ENCODE results near the gene VPREB3. TPM values are rescaled to one million over a fixed set of nuclear protein-coding genes. Genes with fewer than 3 reads are reported as not detected.

The VPREB3 gene
- total and polyA plus RNA-seq, 2 experiments from 2014 or later, result not detected

GRCh38 chr22:23754980-23755636 lies 883 bp upstream of the VPREB3 start:
- TF ChIP-seq EZH2phosphoT487 (IDR thresholded peaks at IDR 0.05; ENCODE audit: low read depth, severe bottlenecking, unreplicated experiment) (no peak), CTCF (IDR thresholded peaks at IDR 0.05; ENCODE audit: poor library complexity) (no peak), EZH2 (IDR thresholded peaks at IDR 0.05; ENCODE audit: borderline replicate concordance) (no peak)
- no peak for DNase-seq (ENCODE audit: low spot score)
- H3K4me2 ChIP-seq, result no peak overlapping the region
- H3K27me3 ChIP-seq, result no peaks in the 10 kb centered on the region
- H3K36me3 ChIP-seq (replicated peaks; ENCODE audit: insufficient read depth, low read depth), result no peaks in the 10 kb centered on the region
- H3K9me3 ChIP-seq (ENCODE audit: low read depth), result no peaks in the 10 kb centered on the region
- WGBS (ENCODE audit: low lambda C conversion rate, missing lambda C conversion rate), result 82% methylated on average over 6 of the region's 6 CpGs
- H4K20me1 ChIP-seq (ENCODE audit: insufficient read depth, poor library complexity, severe bottlenecking), result no peaks in the 10 kb centered on the region
- H3K4me1 ChIP-seq (ENCODE audit: insufficient read depth), result peaks cover 3% of the 10 kb centered on the region
- no peaks in the 10 kb centered on the region for H3K9me2 ChIP-seq (replicated peaks; ENCODE audit: insufficient read depth)
- H3K27ac ChIP-seq, result no peak overlapping the region
- peaks cover 5% of the 10 kb centered on the region for H3K79me2 ChIP-seq
- H3K4me3 ChIP-seq, result no peak overlapping the region
- H2AFZ ChIP-seq, result no peak overlapping the region

- H3K9me3 ChIP-seq (ENCODE audit: low read depth), result no peaks in the 10 kb centered on the region
- peaks cover 20% of the 10 kb centered on the region for H3K79me2 ChIP-seq
- no peak for DNase-seq (ENCODE audit: low spot score)
- no peak overlapping the region for H3K27ac ChIP-seq
- H3K4me2 ChIP-seq, result no peak overlapping the region
- H3K36me3 ChIP-seq (replicated peaks; ENCODE audit: insufficient read depth, low read depth), result no peaks in the 10 kb centered on the region
- no peak overlapping the region for H2AFZ ChIP-seq
- H3K4me3 ChIP-seq, result no peak overlapping the region
- no peaks in the 10 kb centered on the region for H3K27me3 ChIP-seq
- no peaks in the 10 kb centered on the region for H3K9me2 ChIP-seq (replicated peaks; ENCODE audit: insufficient read depth)
- TF ChIP-seq CTCF (IDR thresholded peaks at IDR 0.05; ENCODE audit: poor library complexity) (no peak), EZH2phosphoT487 (IDR thresholded peaks at IDR 0.05; ENCODE audit: low read depth, severe bottlenecking, unreplicated experiment) (no peak), EZH2 (IDR thresholded peaks at IDR 0.05; ENCODE audit: borderline replicate concordance) (no peak)
- H3K4me1 ChIP-seq (ENCODE audit: insufficient read depth), result peaks cover 8% of the 10 kb centered on the region
- 69% methylated on average over 2 of the region's 2 CpGs for WGBS (ENCODE audit: low lambda C conversion rate, missing lambda C conversion rate)
- H4K20me1 ChIP-seq (ENCODE audit: insufficient read depth, poor library complexity, severe bottlenecking), result no peaks in the 10 kb centered on the region
Measured at GRCh38 chr22:23753385-23753784, 840 bp downstream of the VPREB3 start.

- no peak overlapping the region for H2AFZ ChIP-seq
- DNase-seq (ENCODE audit: low spot score), result no peak
- peaks cover 26% of the 10 kb centered on the region for H3K79me2 ChIP-seq
- peaks cover 8% of the 10 kb centered on the region for H3K4me1 ChIP-seq (ENCODE audit: insufficient read depth)
- H4K20me1 ChIP-seq (ENCODE audit: insufficient read depth, poor library complexity, severe bottlenecking), result no peaks in the 10 kb centered on the region
- no peak overlapping the region for H3K27ac ChIP-seq
- H3K9me3 ChIP-seq (ENCODE audit: low read depth), result no peaks in the 10 kb centered on the region
- TF ChIP-seq CTCF (IDR thresholded peaks at IDR 0.05; ENCODE audit: poor library complexity), result no peak
- no peak for TF ChIP-seq EZH2 (IDR thresholded peaks at IDR 0.05; ENCODE audit: borderline replicate concordance)
- no peak for TF ChIP-seq EZH2phosphoT487 (IDR thresholded peaks at IDR 0.05; ENCODE audit: low read depth, severe bottlenecking, unreplicated experiment)
- no peak overlapping the region for H3K4me2 ChIP-seq
- no peaks in the 10 kb centered on the region for H3K36me3 ChIP-seq (replicated peaks; ENCODE audit: insufficient read depth, low read depth)
- H3K4me3 ChIP-seq, result no peak overlapping the region
- H3K27me3 ChIP-seq, result no peaks in the 10 kb centered on the region
- H3K9me2 ChIP-seq (replicated peaks; ENCODE audit: insufficient read depth), result no peaks in the 10 kb centered on the region
- 96% methylated on average over 16 of the region's 16 CpGs for WGBS (ENCODE audit: low lambda C conversion rate, missing lambda C conversion rate)
Measured at GRCh38 chr22:23752750-23753149, 1.5 kb downstream of the VPREB3 start.

All from hepatocyte (in vitro differentiated cells).